A673 (cell line): Measurements from ENCODE around the gene SH3RF1. TPM values are rescaled to one million over a fixed set of nuclear protein-coding genes. Genes with fewer than 3 reads are reported as not detected.

Experiments used
- BruUV-seq: library from RNA; stranded (reverse); fragments of 400-500 nt; replicated peaks from 2 replicates; lab custom pipeline; 2021; lab: Mats Ljungman, UMichigan
- CTCF ChIA-PET: fragments of 300-600 bp; sonication (Branson Sonifier 250); formaldehyde crosslinking; loops from one replicate; lab custom pipeline; 2022; ENCODE audit warnings: antibody characterized with exemption; lab: Charles Lee
- POLR2A ChIA-PET: fragments of 300-600 bp; sonication (Branson Sonifier 250); formaldehyde crosslinking; loops from one replicate; lab custom pipeline; 2022; ENCODE audit warnings: antibody characterized with exemption; ENCODE audit not compliant: low non-redundant PET; lab: Charles Lee
- DNase-seq: peaks from one replicate; pipeline ENCODE4 v3.0.0-alpha.2; 2015; ENCODE audit warnings: low spot score
- H3K27ac ChIP-seq: fragments of 200-600 bp; sonication (generic); 2 replicates; pipeline ENCODE4 v1.5.1; 2016; ENCODE audit warnings: mixed run types, low read depth, mild to moderate bottlenecking, mixed read lengths, antibody characterized with exemption, low read length; ENCODE audit not compliant: poor library complexity, severe bottlenecking
- H3K27me3 ChIP-seq: fragments of 200-600 bp; sonication (generic); replicated peaks from 2 replicates; pipeline ENCODE4 v1.6.1; 2017; ENCODE audit warnings: mixed run types, low read depth, mild to moderate bottlenecking, mixed read lengths, antibody characterized with exemption, low read length; ENCODE audit not compliant: insufficient read depth, poor library complexity
- H3K36me3 ChIP-seq: fragments of 200-600 bp; sonication (generic); 2 replicates; pipeline ENCODE4 v1.6.1; 2016; ENCODE audit warnings: mixed run types, mild to moderate bottlenecking, mixed read lengths, antibody characterized with exemption, low read length; ENCODE audit not compliant: insufficient read depth, poor library complexity, severe bottlenecking
- H3K4me1 ChIP-seq: fragments of 200-600 bp; sonication (generic); 2 replicates; pipeline ENCODE4 v1.6.1; 2017; ENCODE audit warnings: mixed run types, mild to moderate bottlenecking, mixed read lengths, antibody characterized with exemption, low read length; ENCODE audit not compliant: insufficient read depth, poor library complexity, severe bottlenecking
- H3K4me3 ChIP-seq: fragments of 200-600 bp; sonication (generic); 2 replicates; pipeline ENCODE4 v1.5.1; 2016; ENCODE audit warnings: low read depth, mixed run types, mild to moderate bottlenecking, mixed read lengths, low read length; ENCODE audit not compliant: poor library complexity, severe bottlenecking
- H3K9me3 ChIP-seq: fragments of 200-600 bp; sonication (generic); 2 replicates; pipeline ENCODE4 v1.6.1; 2016; ENCODE audit warnings: mixed run types, low read depth, mild to moderate bottlenecking, mixed read lengths, antibody characterized with exemption, low read length; ENCODE audit not compliant: poor library complexity, severe bottlenecking
- EZH2 ChIP-seq: fragments of 200-600 bp; sonication (generic); IDR thresholded peaks from 2 replicates; pipeline ENCODE4 v1.6.1; 2017; ENCODE audit warnings: borderline replicate concordance, low read depth, mild to moderate bottlenecking, mixed read lengths, antibody characterized with exemption, low read length; ENCODE audit not compliant: poor library complexity, severe bottlenecking
- intact Hi-C: fragments of 100-400 bp; cut with micrococcal nuclease; formaldehyde crosslinking; loops from one replicate; pipeline ENCODE4 v1.10.0; 2022; ENCODE audit not compliant: unreplicated experiment
- total RNA-seq: library from RNA; stranded (reverse); gene quantifications from 2 replicates; pipeline ENCODE4 v1.2.3, GENCODE V29; 2021
- TF ChIP-seq, protein P1 (sequence below): fragments of 300-800, 200-600 bp; sonication (generic); conservative IDR thresholded peaks from 2 replicates; pipeline ENCODE4 v1.5.1; 2017; ENCODE audit warnings: low read depth, mild to moderate bottlenecking, antibody characterized with exemption, low read length, moderate library complexity, mixed read lengths

SH3RF1 gene
- total RNA-seq, 1 experiment from 2014 or later: 15.3 TPM

DNA sequence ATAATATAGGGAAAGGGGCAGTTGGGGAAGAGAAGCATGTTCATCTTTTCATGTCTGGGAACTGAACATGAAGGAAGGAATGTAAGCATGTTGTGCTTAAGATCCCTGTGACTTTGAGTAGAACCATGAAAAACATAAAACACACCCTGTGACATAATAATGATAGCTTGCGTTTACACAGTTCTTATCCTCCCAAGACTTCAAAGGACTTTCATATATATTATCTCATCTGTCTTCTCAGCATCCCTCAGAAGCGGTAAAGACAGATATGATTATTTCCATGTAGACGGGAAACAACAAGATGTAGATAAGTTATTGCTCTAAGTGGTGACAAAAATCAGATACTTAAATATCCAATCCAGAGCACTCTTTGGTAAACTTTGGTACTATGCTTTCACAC lies 3.3 kb upstream of the SH3RF1 start:
- ChIA-PET CTCF (no interaction called here), POLR2A (no interaction called here)
- H3K4me3 ChIP-seq: no peak overlapping the region
- no peaks in the 10 kb centered on the region for H3K36me3 ChIP-seq
- peaks cover 22% of the 10 kb centered on the region for H3K4me1 ChIP-seq
- no peak overlapping the region for H3K27ac ChIP-seq
- intact Hi-C loops: loop anchor here (5.0 kb wide), 1 partner anchor 262 kb away; the partner anchor contains the start of gene CBR4
- no peak for DNase-seq
- TF ChIP-seq EZH2: no peak
- TF ChIP-seq, protein P1, sequence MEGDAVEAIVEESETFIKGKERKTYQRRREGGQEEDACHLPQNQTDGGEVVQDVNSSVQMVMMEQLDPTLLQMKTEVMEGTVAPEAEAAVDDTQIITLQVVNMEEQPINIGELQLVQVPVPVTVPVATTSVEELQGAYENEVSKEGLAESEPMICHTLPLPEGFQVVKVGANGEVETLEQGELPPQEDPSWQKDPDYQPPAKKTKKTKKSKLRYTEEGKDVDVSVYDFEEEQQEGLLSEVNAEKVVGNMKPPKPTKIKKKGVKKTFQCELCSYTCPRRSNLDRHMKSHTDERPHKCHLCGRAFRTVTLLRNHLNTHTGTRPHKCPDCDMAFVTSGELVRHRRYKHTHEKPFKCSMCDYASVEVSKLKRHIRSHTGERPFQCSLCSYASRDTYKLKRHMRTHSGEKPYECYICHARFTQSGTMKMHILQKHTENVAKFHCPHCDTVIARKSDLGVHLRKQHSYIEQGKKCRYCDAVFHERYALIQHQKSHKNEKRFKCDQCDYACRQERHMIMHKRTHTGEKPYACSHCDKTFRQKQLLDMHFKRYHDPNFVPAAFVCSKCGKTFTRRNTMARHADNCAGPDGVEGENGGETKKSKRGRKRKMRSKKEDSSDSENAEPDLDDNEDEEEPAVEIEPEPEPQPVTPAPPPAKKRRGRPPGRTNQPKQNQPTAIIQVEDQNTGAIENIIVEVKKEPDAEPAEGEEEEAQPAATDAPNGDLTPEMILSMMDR: no peak
- no TSS peak for BruUV-seq
- no peaks in the 10 kb centered on the region for H3K9me3 ChIP-seq
- no peaks in the 10 kb centered on the region for H3K27me3 ChIP-seq

DNA sequence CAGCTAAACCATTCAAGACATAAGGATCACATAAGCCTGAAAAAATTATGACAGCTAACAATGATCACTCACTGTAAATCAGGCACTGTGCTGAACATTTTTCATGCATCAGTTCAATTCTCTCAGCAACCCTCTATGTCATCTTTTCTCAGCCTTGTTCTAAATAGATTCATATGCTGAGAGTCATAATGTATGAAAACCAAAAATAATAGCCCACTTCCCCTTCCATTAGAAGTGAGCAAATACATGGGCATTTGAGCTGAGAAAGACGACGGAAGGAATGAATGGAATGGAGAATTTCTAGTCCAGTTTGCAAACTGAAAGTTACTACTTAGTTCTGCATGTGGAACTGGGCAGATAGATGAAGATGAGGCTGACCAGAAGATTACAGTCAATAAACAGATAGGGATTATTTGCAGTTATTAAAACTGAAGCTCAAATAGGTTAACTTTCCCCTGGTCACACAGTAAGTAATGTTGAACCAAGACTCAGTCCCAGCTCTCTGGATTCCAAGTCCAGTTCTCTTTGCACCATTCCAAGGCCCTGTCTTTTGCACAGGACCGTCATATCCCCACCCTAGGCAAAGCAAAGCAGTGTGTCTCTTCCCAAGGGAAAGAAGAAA lies 1.6 kb upstream of the SH3RF1 start:
- no TSS peak for BruUV-seq
- peak overlapping the region; percentile 86 for H3K4me3 ChIP-seq
- no peak overlapping the region for H3K27ac ChIP-seq

DNA sequence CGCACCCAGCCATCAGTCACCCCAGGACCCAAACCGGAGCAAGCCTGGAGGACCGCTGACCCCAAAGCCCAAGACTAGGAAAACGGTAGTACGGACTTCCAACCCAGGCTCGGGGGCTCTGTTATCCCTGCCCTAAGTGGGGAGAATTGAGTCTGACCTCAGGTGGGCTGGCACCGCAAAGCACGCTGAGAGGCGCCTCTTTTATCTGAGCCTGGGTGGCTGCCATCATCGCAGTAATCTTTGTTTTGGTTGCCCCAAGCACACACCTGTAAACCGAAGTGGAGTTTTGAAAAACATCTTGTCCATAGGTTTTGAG lies 894 bp upstream of the SH3RF1 start:
- Histone ChIP-seq H3K9me3 (no peaks in the 10 kb centered on the region), H3K36me3 (no peaks in the 10 kb centered on the region), H3K27me3 (no peaks in the 10 kb centered on the region), H3K27ac (peak overlapping the region; percentile 90), H3K4me1 (peaks cover 28% of the 10 kb centered on the region), H3K4me3 (peak overlapping the region; percentile 86)
- intact Hi-C loops: loop anchor here (2.0 to 5.0 kb wide), 2 partner anchors 245 to 259 kb away; partner anchors contain the start of gene CBR4
- no peak for DNase-seq
- ChIA-PET POLR2A (no interaction called here), CTCF (no interaction called here)
- no TSS peak for BruUV-seq
- TF ChIP-seq, protein P1: no peak
- TF ChIP-seq EZH2: no peak

More for the DNA sequence above, 1.6 kb upstream of the SH3RF1 start:
- Histone ChIP-seq H3K27me3 (no peaks in the 10 kb centered on the region), H3K9me3 (no peaks in the 10 kb centered on the region), H3K36me3 (no peaks in the 10 kb centered on the region), H3K4me1 (peaks cover 23% of the 10 kb centered on the region)
- ChIA-PET POLR2A (interaction anchor here (0.5 to 0.6 kb wide), 2 partner anchors 35 to 89 kb away, joined by 6 to 7 read pairs; no protein-coding TSS in a partner anchor), CTCF (no interaction called here)
- intact Hi-C loops: loop anchor here (5.0 kb wide), 1 partner anchor 260 kb away; the partner anchor contains the start of gene CBR4
- no peak for TF ChIP-seq EZH2
- TF ChIP-seq, protein P1: no peak
- DNase-seq: peak; percentile 49
